ENCODE data around the gene MYCBPAP.

Gene MYCBPAP

DNA sequence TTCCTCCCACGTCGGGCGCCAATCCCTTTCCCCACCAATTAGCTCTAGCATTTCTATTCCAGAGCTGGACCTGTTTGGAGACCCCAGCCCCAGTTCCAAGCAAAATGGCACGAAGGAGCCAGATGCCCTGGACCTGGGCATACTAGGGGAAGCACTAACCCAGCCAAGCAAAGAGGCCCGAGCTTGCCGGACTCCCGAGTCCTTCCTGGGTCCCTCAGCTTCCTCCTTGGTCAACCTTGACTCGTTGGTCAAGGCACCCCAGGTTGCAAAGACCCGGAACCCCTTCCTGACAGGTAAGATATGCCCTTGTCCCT is 33.1 kb downstream of the MYCBPAP start:
- Histone ChIP-seq H3K27me3 (replicated peaks; ENCODE audit: insufficient read depth, low read length) (peaks cover 21% of the 10 kb centered on the region), H2AFZ (ENCODE audit: low read length) (peak overlapping the region; percentile 84)

DNA sequence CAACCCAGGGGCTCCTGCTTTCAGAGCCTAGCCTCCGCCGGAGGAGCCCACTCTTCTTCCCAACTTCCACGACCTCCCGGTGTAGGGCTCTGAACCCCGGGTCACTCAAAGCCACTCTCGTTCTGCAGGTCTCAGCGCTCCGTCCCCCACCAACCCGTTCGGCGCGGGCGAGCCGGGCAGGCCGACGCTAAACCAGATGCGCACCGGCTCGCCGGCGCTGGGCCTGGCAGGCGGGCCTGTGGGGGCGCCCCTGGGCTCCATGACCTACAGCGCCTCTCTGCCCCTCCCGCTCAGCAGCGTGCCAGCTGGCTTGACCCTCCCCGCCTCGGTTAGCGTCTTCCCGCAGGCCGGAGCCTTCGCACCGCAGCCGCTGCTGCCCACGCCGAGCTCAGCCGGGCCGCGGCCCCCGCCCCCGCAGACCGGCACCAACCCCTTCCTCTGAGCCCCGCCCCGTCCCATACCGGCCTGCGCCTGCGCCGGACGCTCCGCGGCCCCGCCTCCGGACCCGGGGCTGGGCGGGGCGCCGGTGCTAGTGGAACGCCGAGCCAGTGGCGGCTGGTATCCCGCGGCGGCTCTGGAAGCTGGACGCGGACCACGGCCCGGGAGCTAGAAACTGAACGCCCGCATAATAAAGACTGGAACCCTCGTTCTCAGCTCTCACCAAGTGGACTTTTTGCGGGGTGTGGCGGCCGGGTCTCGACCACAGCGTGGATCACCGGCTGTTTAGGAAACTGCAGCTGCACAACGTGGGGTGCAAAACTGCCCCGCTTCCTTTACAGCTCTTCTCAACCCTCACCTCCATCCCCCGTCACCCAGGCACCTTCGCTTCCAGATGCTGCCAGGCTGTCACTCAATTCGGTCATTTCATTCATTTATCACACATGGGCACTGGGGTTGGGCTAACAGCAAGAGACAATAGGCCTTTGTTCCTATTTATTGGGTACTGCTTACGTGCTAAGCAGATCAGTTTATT is 33.8 kb downstream of the MYCBPAP start:
- no peaks in the 10 kb centered on the region for H3F3A ChIP-seq (ENCODE audit: insufficient read depth, low read length)
- peak overlapping the region; percentile 40; the same call in 1 of the 2 replicates for H3K9ac ChIP-seq (ENCODE audit: low read length)
- TF ChIP-seq EZH2phosphoT487 (IDR thresholded peaks at IDR 0.05; ENCODE audit: low read length) = no peak
- TF ChIP-seq EZH2 (optimal IDR thresholded peaks at IDR 0.05; ENCODE audit: low read depth, low read length) = no peak
- TF ChIP-seq, protein P1, sequence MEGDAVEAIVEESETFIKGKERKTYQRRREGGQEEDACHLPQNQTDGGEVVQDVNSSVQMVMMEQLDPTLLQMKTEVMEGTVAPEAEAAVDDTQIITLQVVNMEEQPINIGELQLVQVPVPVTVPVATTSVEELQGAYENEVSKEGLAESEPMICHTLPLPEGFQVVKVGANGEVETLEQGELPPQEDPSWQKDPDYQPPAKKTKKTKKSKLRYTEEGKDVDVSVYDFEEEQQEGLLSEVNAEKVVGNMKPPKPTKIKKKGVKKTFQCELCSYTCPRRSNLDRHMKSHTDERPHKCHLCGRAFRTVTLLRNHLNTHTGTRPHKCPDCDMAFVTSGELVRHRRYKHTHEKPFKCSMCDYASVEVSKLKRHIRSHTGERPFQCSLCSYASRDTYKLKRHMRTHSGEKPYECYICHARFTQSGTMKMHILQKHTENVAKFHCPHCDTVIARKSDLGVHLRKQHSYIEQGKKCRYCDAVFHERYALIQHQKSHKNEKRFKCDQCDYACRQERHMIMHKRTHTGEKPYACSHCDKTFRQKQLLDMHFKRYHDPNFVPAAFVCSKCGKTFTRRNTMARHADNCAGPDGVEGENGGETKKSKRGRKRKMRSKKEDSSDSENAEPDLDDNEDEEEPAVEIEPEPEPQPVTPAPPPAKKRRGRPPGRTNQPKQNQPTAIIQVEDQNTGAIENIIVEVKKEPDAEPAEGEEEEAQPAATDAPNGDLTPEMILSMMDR (IDR thresholded peaks at IDR 0.05; ENCODE audit: low read length) = peak; percentile 42
- peaks cover 15% of the 10 kb centered on the region for H3K27me3 ChIP-seq (replicated peaks; ENCODE audit: insufficient read depth, low read length)
- H3K36me3 ChIP-seq (replicated peaks; ENCODE audit: insufficient read depth, low read length) = no peaks in the 10 kb centered on the region
- H3K27ac ChIP-seq (ENCODE audit: low read length) = no peak overlapping the region
- peak; percentile 85 for DNase-seq
- H4K20me1 ChIP-seq (ENCODE audit: insufficient read depth, low read length) = no peaks in the 10 kb centered on the region
- H3K79me2 ChIP-seq (ENCODE audit: low read length) = no peaks in the 10 kb centered on the region
- no peaks in the 10 kb centered on the region for H3K9me3 ChIP-seq (replicated peaks; ENCODE audit: insufficient read depth, low read length)
- H2AFZ ChIP-seq (ENCODE audit: low read length) = peak overlapping the region; percentile 84
- H3K4me3 ChIP-seq (ENCODE audit: low read length) = peak overlapping the region; percentile 68
- H3K4me1 ChIP-seq (ENCODE audit: low read length) = peaks cover 12% of the 10 kb centered on the region
- no peaks in the 10 kb centered on the region for H3K9me2 ChIP-seq (replicated peaks; ENCODE audit: insufficient read depth, low read length)
- peak overlapping the region; percentile 79 for H3K4me2 ChIP-seq (ENCODE audit: low read depth, low read length)

More for the DNA sequence above, 33.1 kb downstream of the MYCBPAP start:
- TF ChIP-seq, protein P1 (IDR thresholded peaks at IDR 0.05; ENCODE audit: low read length) = no peak
- no peak for TF ChIP-seq EZH2phosphoT487 (IDR thresholded peaks at IDR 0.05; ENCODE audit: low read length)
- TF ChIP-seq EZH2 (optimal IDR thresholded peaks at IDR 0.05; ENCODE audit: low read depth, low read length) = no peak
- peak overlapping the region; percentile 79 for H3K4me2 ChIP-seq (ENCODE audit: low read depth, low read length)
- H3K9ac ChIP-seq (ENCODE audit: low read length) = peak overlapping the region; percentile 40; the same call in 1 of the 2 replicates
- H3F3A ChIP-seq (ENCODE audit: insufficient read depth, low read length) = no peaks in the 10 kb centered on the region
- no peak for DNase-seq
- H4K20me1 ChIP-seq (ENCODE audit: insufficient read depth, low read length) = no peaks in the 10 kb centered on the region
- no peaks in the 10 kb centered on the region for H3K9me2 ChIP-seq (replicated peaks; ENCODE audit: insufficient read depth, low read length)
- no peak overlapping the region for H3K27ac ChIP-seq (ENCODE audit: low read length)
- no peaks in the 10 kb centered on the region for H3K9me3 ChIP-seq (replicated peaks; ENCODE audit: insufficient read depth, low read length)
- H3K36me3 ChIP-seq (replicated peaks; ENCODE audit: insufficient read depth, low read length) = no peaks in the 10 kb centered on the region
- H3K4me3 ChIP-seq (ENCODE audit: low read length) = peak overlapping the region; percentile 68
- peaks cover 10% of the 10 kb centered on the region for H3K4me1 ChIP-seq (ENCODE audit: low read length)
- no peaks in the 10 kb centered on the region for H3K79me2 ChIP-seq (ENCODE audit: low read length)

DNA sequence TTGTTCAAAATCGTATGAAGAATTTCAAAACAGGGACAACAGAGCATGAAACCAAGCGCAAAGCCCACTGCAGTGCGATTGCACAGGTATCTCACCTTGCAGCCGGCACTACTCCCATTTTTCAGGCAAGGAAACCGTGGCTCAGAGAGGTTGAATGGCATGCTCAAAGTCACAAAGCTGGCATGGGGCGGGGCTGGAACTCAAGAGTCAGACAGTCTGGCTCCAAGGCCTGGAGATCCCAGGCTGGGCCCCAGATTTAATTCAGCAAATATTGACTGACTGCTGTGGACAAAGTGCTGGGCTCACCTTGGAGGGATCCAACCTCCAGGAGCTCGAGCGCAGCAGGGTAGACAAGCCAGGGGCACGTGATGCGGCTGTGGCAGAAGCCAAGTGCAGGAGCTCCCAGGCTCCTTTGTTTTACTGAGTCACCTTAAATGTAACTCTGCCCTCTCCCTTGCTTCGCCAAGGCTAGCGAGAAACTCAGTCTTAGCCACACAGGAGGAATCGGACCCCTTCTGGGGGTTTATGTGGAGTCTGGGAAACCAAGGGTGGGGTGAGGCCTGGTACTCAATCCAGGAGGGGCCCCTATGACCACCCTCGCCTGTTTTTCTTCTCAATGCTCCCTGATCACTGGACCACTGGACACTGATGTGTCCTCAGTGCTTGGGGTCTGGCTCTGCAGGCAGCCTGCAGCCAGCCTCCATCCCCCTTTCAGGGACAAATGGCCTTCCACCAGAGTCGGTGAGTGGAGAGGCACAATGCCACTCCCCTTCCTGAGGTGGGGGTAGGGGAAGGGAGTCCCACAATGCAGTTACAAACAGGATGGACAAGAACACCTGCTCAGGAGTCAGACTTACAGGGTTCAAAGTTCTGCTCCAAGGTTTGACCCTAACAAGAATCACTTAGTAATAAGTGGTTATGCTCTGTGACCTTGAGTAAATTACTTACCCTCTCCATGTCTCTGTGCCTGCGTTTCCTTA is 34.8 kb downstream of the MYCBPAP start:
- H3K9me2 ChIP-seq (replicated peaks; ENCODE audit: insufficient read depth, low read length) = no peaks in the 10 kb centered on the region
- no peak overlapping the region; the same call in 1 of the 2 replicates for H3K4me3 ChIP-seq (ENCODE audit: low read length)
- peak overlapping the region; percentile 79; the same call in 1 of the 2 replicates for H3K4me2 ChIP-seq (ENCODE audit: low read depth, low read length)
- H3K27ac ChIP-seq (ENCODE audit: low read length) = no peak overlapping the region
- TF ChIP-seq, protein P1 (IDR thresholded peaks at IDR 0.05; ENCODE audit: low read length) = no peak
- TF ChIP-seq EZH2phosphoT487 (IDR thresholded peaks at IDR 0.05; ENCODE audit: low read length) = no peak
- TF ChIP-seq EZH2 (optimal IDR thresholded peaks at IDR 0.05; ENCODE audit: low read depth, low read length) = no peak
- H3K9me3 ChIP-seq (replicated peaks; ENCODE audit: insufficient read depth, low read length) = no peaks in the 10 kb centered on the region
- H3K27me3 ChIP-seq (replicated peaks; ENCODE audit: insufficient read depth, low read length) = peaks cover 4% of the 10 kb centered on the region
- no peaks in the 10 kb centered on the region for H3K36me3 ChIP-seq (replicated peaks; ENCODE audit: insufficient read depth, low read length)
- no peaks in the 10 kb centered on the region for H3K79me2 ChIP-seq (ENCODE audit: low read length)
- peak overlapping the region; percentile 84; the same call in 1 of the 2 replicates for H2AFZ ChIP-seq (ENCODE audit: low read length)
- no peak overlapping the region for H3K9ac ChIP-seq (ENCODE audit: low read length)
- DNase-seq = no peak
- no peaks in the 10 kb centered on the region for H3F3A ChIP-seq (ENCODE audit: insufficient read depth, low read length)
- no peaks in the 10 kb centered on the region for H4K20me1 ChIP-seq (ENCODE audit: insufficient read depth, low read length)
- peaks cover 17% of the 10 kb centered on the region for H3K4me1 ChIP-seq (ENCODE audit: low read length)
